ENCODE measurements around the gene AUTS2.

DNA sequence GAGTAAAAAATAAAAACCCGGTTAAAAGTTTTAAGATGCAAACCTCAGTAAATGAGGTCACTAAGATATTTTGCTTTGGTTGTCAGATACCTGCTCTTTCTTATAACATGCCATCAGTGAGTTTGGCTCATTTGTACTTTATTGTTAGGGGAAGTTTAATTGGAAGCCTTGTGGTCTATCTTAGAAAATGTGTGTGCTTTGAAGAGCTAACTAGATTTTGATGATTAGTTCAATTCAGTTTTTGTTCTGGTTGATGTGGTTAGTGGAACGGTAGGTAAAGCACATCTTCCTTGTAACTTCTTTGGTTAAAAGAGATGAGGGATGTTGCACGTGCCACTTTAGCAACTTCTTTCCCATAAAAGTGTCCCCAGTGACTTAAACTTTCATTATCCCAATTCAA is 1180.3 kb downstream of the AUTS2 start:
- TF ChIP-seq, protein P1, sequence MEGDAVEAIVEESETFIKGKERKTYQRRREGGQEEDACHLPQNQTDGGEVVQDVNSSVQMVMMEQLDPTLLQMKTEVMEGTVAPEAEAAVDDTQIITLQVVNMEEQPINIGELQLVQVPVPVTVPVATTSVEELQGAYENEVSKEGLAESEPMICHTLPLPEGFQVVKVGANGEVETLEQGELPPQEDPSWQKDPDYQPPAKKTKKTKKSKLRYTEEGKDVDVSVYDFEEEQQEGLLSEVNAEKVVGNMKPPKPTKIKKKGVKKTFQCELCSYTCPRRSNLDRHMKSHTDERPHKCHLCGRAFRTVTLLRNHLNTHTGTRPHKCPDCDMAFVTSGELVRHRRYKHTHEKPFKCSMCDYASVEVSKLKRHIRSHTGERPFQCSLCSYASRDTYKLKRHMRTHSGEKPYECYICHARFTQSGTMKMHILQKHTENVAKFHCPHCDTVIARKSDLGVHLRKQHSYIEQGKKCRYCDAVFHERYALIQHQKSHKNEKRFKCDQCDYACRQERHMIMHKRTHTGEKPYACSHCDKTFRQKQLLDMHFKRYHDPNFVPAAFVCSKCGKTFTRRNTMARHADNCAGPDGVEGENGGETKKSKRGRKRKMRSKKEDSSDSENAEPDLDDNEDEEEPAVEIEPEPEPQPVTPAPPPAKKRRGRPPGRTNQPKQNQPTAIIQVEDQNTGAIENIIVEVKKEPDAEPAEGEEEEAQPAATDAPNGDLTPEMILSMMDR (IDR thresholded peaks at IDR 0.05; ENCODE audit: insufficient read depth, low read length): no peak
- TF ChIP-seq POLR2AphosphoS5 (IDR thresholded peaks at IDR 0.05; ENCODE audit: low read depth) (no peak), GABPA (IDR thresholded peaks at IDR 0.05; ENCODE audit: low read depth) (no peak)
- TF ChIP-seq, protein P2, sequence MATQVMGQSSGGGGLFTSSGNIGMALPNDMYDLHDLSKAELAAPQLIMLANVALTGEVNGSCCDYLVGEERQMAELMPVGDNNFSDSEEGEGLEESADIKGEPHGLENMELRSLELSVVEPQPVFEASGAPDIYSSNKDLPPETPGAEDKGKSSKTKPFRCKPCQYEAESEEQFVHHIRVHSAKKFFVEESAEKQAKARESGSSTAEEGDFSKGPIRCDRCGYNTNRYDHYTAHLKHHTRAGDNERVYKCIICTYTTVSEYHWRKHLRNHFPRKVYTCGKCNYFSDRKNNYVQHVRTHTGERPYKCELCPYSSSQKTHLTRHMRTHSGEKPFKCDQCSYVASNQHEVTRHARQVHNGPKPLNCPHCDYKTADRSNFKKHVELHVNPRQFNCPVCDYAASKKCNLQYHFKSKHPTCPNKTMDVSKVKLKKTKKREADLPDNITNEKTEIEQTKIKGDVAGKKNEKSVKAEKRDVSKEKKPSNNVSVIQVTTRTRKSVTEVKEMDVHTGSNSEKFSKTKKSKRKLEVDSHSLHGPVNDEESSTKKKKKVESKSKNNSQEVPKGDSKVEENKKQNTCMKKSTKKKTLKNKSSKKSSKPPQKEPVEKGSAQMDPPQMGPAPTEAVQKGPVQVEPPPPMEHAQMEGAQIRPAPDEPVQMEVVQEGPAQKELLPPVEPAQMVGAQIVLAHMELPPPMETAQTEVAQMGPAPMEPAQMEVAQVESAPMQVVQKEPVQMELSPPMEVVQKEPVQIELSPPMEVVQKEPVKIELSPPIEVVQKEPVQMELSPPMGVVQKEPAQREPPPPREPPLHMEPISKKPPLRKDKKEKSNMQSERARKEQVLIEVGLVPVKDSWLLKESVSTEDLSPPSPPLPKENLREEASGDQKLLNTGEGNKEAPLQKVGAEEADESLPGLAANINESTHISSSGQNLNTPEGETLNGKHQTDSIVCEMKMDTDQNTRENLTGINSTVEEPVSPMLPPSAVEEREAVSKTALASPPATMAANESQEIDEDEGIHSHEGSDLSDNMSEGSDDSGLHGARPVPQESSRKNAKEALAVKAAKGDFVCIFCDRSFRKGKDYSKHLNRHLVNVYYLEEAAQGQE (IDR thresholded peaks at IDR 0.05; ENCODE audit: insufficient replicate concordance, low read depth): no peak

Data from HL-60 (cell line).